HepG2 (cell line): ENCODE measurements around the gene OPALIN.

Experiments used
- BRCA1 ChIP-seq: sonication (generic); formaldehyde crosslinking; IDR thresholded peaks from 2 replicates; pipeline ENCODE4 v1.4.0; 2020; ENCODE audit warnings: missing genetic modification reagents
- EZH2 ChIP-seq: conservative IDR thresholded peaks from 2 replicates; pipeline ENCODE4 v1.6.1; 2012; ENCODE audit warnings: mild to moderate bottlenecking, low read depth, low read length, moderate library complexity
- FOXK2 ChIP-seq: fragments of 450-650 bp; IDR thresholded peaks from 2 replicates; pipeline ENCODE4 v1.6.1; 2016
- KDM5B ChIP-seq: sonication (generic); formaldehyde crosslinking; IDR thresholded peaks from 2 replicates; pipeline ENCODE4 v1.4.0; 2020; ENCODE audit warnings: missing genetic modification reagents, mild to moderate bottlenecking, borderline replicate concordance
- KLF6 ChIP-seq: IDR thresholded peaks from 2 replicates; pipeline ENCODE4 v1.8.0; 2016; ENCODE audit warnings: missing biosample characterization, missing genetic modification reagents
- NPAS2 ChIP-seq: sonication (generic); formaldehyde crosslinking; IDR thresholded peaks from 2 replicates; pipeline ENCODE4 v1.8.0; 2022; ENCODE audit warnings: mild to moderate bottlenecking, missing genetic modification reagents, borderline replicate concordance
- ZNF24 ChIP-seq: fragments of 450-650 bp; IDR thresholded peaks from 2 replicates; pipeline ENCODE4 v1.6.1; 2017; ENCODE audit warnings: antibody characterized with exemption, mild to moderate bottlenecking
- ZNF572 ChIP-seq: sonication (generic); formaldehyde crosslinking; IDR thresholded peaks from 2 replicates; pipeline ENCODE4 v1.5.1; 2020; ENCODE audit warnings: mild to moderate bottlenecking, missing genetic modification reagents
- ZNF75D ChIP-seq: sonication (generic); formaldehyde crosslinking; IDR thresholded peaks from 2 replicates; pipeline ENCODE4 v1.8.1; 2023; ENCODE audit warnings: missing genetic modification reagents, mild to moderate bottlenecking, borderline replicate concordance
- TF ChIP-seq, protein P1 (sequence below): sonication (generic); formaldehyde crosslinking; conservative IDR thresholded peaks from 2 replicates; pipeline ENCODE4 v1.8.1; 2023; ENCODE audit warnings: missing genetic modification reagents

DNA sequence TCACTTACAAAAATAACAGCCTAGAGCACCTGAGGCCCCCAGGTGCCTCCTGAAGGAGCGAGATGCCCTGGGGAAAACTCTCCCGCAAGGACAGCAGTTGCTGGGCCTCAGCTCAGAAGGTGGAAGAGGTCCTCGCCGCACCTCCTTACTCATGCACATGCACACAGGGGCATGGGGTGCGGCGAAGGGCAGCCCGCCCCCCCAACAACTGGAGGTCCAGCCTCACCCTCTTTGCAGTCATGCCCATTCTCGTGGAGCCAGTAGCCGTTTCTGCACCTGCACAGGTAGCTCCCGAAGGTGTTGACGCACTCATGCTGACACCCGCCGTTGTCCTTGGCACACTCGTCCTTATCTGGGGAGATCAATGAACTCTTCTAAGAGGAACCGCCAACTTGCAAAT, 19.9 kb upstream of the OPALIN start:
- TF ChIP-seq ZNF75D (no peak), NPAS2 (CRISPR knock-in tag) (no peak), FOXK2 (no peak), BRCA1 (CRISPR knock-in tag) (no peak), ZNF572 (CRISPR knock-in tag) (no peak), KDM5B (no peak), ZNF24 (no peak), KLF6 (no peak), EZH2 (no peak)
- TF ChIP-seq, protein P1, sequence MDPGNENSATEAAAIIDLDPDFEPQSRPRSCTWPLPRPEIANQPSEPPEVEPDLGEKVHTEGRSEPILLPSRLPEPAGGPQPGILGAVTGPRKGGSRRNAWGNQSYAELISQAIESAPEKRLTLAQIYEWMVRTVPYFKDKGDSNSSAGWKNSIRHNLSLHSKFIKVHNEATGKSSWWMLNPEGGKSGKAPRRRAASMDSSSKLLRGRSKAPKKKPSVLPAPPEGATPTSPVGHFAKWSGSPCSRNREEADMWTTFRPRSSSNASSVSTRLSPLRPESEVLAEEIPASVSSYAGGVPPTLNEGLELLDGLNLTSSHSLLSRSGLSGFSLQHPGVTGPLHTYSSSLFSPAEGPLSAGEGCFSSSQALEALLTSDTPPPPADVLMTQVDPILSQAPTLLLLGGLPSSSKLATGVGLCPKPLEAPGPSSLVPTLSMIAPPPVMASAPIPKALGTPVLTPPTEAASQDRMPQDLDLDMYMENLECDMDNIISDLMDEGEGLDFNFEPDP = no peak
